Stimulated activated CD8-positive, alpha-beta memory T cell treated with anti-CD3 and anti-CD28 coated beads, Interleukin-4, amount 100 ng/mL, for 24 hours (primary cell): ENCODE measurements around the gene TLE5.
A peak's percentile ranks its signal among the peaks of the same experiment; 100 is the strongest.
"Not testable (repeated sequence)": the region's sequence is repeated elsewhere in the genome, so short reads cannot be mapped to it uniquely, and the experiment has no call there.

Experiments used
- DNase-seq: peaks from one replicate; pipeline ENCODE4 v3.0.0-alpha.2; 2020; ENCODE audit warnings: low read depth

Gene TLE5

GRCh38 chr19:3096267-3096901 is 34.1 kb upstream of the TLE5 start:
- no peak for DNase-seq

DNA sequence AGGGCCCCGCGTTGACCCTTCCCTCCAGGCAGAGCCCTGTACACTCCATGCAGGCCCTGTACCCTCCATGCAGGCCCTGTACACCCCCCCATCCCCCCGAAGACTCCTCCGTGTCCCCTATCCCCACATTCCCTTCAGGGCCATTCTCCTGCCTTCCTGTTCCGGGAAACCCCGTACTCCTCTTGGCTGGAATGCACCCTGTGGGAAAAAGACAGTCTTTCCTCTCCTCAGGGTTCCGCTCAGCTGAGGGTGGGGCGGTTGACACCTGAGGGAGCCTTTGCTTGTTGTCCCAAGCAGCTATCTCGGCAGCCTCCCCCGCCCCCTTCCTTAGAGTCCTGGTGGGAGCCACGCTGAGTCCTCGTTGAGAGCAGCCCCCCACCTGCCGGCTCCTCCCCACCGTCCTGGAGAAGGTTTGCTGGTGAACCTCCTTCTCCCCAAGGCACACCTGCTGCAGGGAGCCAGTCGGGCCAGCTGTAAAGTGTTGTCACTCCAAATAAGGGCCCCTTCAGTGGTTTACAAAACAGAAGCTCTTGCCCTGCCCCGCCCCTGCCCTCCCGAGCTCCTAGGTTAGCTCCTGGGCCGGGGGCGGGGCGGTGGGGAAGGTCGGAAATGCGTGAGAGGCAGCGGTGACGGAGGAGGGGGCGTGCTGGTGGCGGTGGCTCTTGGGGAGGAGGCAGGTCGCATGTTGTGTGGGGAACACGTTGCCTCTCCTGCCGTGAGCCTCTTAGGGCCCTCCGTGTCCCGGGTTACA is 33.3 kb upstream of the TLE5 start:
- DNase-seq: no peak

DNA sequence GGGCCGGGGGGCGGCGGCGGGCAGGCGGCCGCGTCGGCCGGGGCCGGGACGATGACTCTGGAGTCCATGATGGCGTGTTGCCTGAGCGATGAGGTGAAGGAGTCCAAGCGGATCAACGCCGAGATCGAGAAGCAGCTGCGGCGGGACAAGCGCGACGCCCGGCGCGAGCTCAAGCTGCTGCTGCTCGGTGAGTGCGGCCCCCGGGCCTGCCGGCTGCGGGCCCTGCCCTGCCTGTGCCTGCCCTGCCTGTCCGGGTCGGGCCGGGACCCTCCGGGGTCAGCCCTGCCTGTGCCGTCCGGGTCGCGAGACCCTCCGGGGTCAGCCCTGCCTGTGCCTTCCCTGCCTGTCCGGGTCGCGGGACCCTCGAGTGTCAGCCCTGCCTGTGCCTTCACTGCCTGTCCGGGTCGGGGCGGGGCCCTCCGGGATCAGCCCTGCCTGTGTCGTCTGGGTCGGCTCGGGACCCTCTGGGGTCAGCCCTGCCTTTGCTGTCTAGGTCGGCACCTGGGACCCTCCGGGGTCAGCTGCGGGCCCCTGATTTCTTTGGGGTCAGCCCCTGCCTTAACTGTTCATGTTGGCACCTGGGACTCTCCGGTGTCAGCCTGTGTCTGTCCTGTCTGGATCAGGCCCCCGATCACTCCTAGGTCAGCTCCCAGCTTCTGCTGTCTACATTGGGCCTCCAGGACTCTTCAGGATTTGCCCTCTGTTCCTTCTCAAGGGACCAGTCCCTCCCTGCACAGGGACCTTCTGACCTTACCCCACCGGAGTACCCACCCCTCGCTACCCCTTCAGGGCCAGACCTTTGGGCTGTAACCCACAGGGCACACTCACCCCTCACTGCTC is 32.5 kb upstream of the TLE5 start:
- DNase-seq: no peak

GRCh38 chr19:3089299-3089855 is 27.1 kb upstream of the TLE5 start:
- DNase-seq: not testable (repeated sequence)

DNA sequence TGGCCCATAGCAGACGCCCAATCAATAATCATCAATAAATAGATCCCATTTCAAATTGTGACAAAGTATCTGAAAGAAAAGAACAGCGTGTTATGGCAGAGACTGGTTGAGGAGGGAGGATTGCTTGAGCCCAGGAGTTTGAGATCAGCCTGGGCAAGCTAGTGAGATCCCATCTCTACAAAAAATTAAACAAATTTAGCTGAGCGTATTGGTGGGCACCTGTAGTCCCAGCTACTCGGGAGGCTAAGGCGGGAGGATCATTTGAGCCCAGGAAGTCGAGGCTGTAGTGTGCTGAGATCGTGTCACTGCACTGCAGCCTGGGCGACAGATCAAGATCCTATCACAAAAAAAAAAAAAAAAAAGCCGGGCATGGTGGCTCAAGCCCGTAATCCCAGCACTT is 25.5 kb upstream of the TLE5 start:
- DNase-seq: no peak

GRCh38 chr19:3084943-3085342 is 22.6 kb upstream of the TLE5 start:
- no peak for DNase-seq

- DNase-seq: no peak
Measured at GRCh38 chr19:3083964-3084363, 21.7 kb upstream of the TLE5 start.

DNA sequence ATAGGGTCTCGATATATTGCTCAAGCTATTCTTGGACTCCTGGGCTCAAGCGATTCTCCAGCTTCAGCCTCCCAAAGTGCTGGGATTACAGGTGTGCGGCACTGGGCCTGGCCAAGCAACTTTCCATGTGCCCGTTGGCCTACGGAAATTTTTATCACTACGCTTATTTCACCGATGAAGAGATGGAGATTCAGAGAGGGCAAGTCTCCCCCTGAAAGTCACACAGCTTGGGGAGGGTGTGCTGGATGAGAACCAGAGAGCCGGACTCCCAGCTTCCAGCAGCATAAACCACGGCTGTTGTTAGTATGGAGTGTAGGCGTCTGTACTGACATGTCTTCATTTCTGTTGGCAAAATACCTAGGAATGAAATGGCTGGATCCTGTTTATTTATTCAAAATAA is 20.0 kb upstream of the TLE5 start:
- no peak for DNase-seq

GRCh38 chr19:3080286-3080685 is 18.0 kb upstream of the TLE5 start:
- no peak for DNase-seq

DNA sequence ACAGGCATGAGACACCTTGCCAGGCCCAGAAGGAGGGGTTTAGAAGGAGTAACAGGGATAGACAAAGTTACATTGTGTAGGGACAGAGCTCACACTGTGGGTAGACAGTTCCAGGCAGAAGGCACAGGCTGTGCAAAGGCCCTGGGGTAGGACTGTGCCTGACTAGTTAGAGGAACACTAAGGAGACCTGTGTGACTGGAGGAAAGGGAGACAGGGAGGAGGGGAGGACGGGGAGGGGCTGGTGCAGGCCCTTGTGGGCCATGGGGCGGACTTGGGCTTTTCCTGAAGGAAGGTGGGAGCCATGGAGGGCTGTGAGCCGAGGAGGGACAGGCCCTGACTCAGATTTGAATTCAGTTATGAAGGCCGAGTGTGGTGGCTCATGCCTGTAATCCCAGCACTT is 17.3 kb upstream of the TLE5 start:
- DNase-seq: no peak

DNA sequence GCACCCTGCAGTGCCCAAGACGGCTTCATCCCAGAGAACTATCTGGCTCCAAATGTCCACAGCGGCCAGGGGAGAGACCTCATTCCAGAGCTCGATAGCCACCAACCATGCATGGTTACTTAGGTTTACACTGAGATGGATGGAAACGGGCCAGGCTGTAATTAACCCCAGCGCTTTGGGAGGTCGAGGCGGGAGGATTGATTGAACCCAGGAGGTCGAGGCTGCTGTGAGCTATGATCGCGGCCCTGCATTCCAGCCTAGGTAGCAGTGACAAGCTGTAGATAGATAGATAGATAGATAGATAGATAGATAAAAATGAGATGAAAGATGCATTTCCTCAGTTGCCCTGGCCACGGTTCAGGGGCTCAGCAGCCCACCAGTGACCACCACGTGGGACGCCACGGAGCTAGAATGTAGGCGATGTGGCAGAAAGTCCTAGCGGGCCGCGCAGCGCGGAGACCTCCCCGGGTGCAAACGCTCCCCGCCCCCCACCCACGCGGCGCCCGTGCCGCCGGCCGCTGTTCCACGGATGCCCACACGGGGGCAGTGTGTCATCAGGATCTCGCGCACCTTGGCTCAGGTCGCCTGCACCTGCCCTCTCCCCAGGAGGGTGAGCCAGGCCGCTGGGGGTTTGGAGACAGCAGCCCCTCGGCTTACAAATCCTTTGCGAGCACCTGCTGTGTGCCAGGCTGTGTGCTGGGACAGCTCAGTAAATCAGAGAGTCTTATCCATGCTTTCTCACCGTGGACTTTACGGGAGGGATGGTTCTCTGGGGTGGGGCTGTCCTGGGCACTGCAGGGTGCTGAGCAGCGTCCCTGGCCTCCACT is 13.5 kb upstream of the TLE5 start:
- DNase-seq: peak; percentile 70

DNA sequence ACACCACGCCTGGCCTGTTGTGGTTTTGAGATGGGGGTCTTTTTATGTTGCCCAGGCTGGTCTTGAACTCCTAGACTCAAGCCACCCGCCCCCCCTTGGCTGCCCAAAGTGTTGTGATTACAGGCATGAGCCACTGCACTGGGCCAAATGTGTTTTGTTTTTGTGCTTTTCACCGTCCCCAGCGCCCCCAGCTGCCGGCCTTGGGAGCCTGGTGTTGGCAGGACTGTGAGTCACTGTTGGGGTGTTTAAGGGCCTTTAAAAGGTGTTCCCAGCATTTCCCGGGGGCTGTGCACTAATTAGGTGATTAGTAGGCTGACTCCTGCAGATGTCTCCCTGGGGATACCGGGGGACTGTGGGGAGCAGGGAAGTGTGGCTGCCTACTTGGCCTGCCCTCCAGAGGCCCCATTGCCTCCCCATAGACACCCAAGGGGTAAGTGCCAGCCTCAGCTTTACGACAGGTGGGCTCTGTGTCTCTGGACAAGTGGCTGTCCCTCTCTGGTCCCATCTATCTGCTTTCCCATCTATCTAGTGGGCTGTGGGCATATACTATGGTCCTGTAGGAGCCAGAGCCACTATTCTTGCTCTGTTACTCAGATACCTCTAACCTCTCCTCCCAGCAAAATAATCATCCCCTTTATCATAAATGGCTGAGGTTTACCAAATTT is 11.8 kb upstream of the TLE5 start:
- no peak for DNase-seq

GRCh38 chr19:3073159-3073563 is 10.9 kb upstream of the TLE5 start:
- DNase-seq: no peak

DNA sequence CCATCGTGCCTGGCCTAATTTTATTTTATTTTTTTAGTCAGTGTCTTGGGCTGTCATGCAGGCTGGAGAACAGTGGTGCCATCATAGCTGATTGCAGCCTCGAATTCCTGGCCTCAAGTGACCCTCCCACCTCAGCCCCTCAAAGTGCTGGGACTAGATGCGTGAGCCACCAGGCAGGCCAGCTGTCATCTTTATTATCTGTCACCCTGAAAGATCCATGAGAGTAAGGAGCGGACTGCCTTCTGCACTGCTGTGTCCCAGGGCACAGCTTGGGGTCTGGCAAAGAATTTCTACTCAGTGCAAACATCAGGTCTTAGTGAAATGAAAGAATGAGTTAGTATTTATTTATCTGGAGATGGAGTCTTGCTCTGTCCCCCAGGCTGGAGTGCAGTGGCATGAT is 9.5 kb upstream of the TLE5 start:
- DNase-seq: no peak

- DNase-seq: no peak
Measured at GRCh38 chr19:3068071-3068470, 5.8 kb upstream of the TLE5 start.

DNA sequence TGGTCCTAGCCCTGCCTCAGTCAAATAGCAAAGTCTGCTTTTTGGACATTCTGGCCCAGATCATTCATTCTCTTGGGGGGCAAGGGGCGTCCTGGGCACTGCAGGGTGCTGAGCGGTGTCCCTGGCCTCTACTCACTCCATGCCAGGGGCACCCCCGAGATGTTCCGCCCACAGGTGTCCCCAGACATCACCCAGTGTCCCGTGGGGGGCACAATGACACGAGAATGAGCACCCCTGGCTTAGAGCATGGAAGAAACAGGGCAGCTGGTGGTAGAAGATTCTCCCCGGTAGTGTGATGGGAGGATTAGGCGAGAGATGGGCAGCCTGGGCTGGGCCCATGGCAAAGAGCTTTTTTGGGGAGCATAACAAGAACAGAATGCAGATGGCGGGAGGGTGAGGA is 5.3 kb upstream of the TLE5 start:
- no peak for DNase-seq

DNA sequence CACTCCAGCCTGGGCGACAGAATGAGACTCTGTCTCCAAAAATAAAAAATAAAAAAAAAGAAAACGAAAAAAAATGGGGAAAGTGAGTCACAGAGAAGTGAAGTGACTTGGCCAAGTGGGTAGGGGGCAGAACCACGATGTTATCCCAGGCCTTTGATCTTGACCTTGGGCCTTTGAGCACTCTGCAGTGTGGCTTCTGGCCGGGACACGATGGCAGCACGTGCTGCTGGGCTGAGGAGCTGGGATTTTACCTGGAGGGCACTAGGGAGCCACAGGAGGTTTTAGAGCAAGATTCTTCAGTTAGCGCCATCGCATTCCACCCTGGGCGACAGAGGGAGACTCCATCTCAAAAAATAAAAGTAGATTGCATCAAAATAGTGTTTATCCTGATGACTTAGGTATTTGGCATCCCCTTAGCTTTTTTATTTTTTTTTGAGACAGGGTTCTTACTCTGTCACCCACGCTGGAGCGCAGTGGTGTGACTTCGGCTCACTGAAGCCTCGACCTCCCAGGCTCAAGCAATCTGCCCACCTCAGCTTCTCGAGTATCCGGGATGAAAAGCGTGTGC is 4.3 kb upstream of the TLE5 start:
- no peak for DNase-seq

DNA sequence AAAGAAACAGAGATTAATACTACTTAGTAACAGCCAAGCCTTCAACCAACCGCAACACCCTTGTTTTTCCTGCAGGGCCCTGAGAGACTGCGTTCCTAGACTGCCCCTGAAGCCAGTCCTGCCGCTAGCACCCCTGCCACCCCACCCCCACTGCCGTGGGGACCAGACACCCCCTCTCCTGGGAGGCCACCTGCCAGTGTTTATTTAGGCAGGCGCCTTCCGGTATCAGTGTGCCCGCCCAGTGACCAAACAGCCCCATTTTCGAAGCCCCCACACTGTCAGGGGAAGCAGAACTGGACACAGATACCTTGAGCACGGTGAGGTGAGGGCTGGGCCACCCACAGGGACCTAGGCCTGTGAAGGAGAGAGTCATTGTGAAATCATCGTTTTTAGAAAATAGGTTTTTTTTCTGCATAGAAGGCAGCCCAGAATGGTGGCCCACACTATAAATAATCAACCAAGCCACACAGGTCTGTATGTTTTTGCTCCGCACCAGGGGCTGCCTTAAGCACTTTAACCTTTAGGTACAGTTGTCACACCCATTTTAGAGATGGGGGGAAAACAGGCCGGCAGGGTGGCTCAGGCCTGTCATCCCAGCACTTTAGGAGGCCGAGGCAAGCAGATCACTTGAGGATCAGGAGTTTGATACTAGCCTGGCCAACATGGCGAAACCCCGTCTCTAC is 3.5 kb upstream of the TLE5 start:
- DNase-seq: no peak

DNA sequence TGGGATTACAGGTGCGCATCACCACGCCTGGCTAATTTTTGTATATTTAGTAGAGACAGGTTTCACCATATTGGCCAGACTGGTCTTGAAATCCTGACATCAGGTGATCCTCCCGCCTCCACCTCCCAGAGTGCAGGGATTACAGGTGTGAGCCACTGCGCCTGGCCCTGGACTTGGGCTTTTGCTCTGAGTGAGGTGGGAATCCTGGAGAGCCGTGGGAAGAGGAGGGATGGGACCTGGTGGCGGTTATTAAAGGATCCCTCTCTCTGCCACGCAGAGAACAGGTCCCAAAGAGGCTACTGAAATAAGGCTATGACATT is 1.7 kb upstream of the TLE5 start:
- DNase-seq: no peak
